NCI-H2029 (cell line): ENCODE results near the gene TMEM43.
A peak's percentile ranks its signal among the peaks of the same experiment; 100 is the strongest.

ENCODE experiments used
- DNase-seq: peaks from one replicate; lab custom pipeline; 2025; lab: John Stamatoyannopoulos, UW

TMEM43 gene

DNA sequence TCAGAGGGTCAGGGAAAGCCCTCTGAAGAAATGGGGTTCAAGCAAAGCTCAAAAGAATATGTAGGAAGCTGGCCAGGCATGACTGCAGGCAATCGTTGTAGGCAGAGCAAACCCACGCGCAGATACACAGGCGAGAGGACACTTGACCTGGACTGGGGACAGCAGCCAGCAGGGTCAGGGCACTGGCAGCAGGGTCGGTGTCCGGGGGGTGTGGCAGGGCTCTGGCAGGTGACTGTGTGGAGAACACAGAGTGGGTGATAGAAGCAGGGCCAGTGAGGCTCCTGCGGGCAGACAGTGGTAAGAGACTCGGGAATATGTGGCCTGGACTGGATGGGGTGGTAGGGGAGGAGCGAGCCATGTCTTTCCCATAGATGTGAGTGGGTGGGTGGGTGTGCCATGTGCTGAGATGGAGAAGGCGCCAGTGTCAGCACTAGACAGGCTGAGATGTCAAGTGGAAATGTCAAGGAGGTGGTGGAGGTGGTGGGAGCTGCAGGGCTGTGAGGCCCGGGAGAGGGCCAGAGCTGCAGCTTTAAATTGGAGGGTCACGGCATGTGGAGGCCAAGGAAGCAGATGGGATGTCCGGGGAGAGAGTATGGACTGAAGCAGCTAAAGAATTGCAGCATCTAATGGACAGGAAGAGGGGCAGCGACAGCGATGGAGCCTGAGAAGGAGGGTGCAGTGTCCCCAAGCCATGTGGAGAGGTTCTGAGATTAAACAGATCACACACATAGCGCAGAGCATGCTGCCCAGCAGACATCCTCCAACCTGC is 13.4 kb downstream of the TMEM43 start:
- DNase-seq: no peak

GRCh38 chr3:14138878-14139655 is 14.2 kb downstream of the TMEM43 start:
- DNase-seq: no peak

DNA sequence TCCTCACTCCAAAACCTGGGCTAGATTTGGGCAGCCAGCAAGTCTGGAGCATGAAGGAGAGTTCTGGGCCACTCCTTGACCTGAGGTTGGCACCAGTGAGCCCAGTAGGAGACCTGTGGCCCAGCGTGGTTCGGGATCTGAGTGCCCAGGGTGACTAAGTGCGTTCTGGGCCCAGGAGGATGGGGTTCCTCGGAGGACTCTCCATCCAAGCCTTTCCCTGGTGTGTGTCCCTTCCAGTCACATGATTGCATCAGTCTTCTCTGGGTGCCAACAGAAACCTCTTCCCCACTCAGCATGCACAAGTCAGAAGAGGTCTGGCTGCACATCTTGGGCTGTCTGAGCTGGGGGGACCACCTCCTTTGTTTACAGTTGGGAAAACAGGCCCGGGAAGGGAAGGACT is 14.9 kb downstream of the TMEM43 start:
- DNase-seq: no peak

- DNase-seq: no peak
These were observed 15.8 kb downstream of the TMEM43 start for GRCh38 chr3:14140668-14141067.

DNA sequence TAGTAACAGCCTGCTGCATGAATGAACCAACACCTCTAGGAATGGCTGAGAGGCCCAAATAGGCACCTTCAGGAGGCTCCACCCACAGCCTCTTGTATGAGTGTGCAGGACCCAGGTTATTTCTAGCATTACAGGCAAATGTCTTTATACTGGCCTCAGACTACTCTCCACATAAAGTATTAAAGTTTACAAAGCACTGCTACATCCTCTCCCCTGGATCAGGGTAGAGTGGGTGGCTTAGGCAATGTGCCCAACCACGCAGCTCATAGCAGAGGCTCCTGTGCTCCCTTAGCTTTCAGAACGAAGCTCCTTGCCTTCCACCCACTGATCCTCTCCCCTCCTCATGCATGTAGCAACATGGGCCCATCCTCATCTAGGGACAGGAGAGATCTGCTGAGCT is 16.3 kb downstream of the TMEM43 start:
- peak; percentile 57 for DNase-seq

DNA sequence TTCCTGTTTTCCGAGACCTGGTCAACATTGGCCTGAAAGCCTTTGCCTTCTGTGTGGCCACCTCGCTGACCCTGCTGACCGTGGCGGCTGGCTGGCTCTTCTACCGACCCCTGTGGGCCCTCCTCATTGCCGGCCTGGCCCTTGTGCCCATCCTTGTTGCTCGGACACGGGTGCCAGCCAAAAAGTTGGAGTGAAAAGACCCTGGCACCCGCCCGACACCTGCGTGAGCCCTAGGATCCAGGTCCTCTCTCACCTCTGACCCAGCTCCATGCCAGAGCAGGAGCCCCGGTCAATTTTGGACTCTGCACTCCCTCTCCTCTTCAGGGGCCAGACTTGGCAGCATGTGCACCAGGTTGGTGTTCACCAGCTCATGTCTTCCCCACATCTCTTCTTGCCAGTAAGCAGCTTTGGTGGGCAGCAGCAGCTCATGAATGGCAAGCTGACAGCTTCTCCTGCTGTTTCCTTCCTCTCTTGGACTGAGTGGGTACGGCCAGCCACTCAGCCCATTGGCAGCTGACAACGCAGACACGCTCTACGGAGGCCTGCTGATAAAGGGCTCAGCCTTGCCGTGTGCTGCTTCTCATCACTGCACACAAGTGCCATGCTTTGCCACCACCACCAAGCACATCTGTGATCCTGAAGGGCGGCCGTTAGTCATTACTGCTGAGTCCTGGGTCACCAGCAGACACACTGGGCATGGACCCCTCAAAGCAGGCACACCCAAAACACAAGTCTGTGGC is 16.9 kb downstream of the TMEM43 start:
- DNase-seq: no peak

GRCh38 chr3:14142567-14143270 is 17.9 kb downstream of the TMEM43 start:
- DNase-seq: no peak

- DNase-seq: peak; percentile 84
These were observed 18.7 kb downstream of the TMEM43 start for GRCh38 chr3:14143271-14144225.

- peak; percentile 99 for DNase-seq
These were observed 19.7 kb downstream of the TMEM43 start for GRCh38 chr3:14144423-14145075.

DNA sequence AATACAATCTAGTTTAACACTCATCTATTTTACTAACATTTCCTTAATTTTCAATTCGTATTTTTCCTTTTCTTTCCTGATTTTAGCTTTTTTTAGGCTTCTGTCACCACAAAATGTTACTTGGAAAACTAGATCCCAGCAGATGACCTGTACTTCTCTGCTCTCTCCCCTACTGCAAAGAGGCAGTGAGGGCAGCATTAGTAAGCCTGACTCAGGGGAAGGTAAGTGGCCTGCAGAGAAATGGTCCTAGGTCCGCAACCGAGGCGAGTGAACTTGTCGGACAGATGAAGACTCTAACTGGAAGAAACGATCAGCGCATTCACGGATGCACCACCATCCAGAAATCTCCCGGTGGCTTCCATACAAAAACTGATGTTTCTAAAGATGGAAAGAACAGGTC is 20.4 kb downstream of the TMEM43 start:
- no peak for DNase-seq

GRCh38 chr3:14145670-14146380 is 21.0 kb downstream of the TMEM43 start:
- no peak for DNase-seq

GRCh38 chr3:14146381-14147065 is 21.7 kb downstream of the TMEM43 start:
- DNase-seq: no peak

GRCh38 chr3:14147066-14147435 is 22.2 kb downstream of the TMEM43 start:
- DNase-seq: no peak

- DNase-seq: no peak
These were observed 22.8 kb downstream of the TMEM43 start for GRCh38 chr3:14147617-14148016.

DNA sequence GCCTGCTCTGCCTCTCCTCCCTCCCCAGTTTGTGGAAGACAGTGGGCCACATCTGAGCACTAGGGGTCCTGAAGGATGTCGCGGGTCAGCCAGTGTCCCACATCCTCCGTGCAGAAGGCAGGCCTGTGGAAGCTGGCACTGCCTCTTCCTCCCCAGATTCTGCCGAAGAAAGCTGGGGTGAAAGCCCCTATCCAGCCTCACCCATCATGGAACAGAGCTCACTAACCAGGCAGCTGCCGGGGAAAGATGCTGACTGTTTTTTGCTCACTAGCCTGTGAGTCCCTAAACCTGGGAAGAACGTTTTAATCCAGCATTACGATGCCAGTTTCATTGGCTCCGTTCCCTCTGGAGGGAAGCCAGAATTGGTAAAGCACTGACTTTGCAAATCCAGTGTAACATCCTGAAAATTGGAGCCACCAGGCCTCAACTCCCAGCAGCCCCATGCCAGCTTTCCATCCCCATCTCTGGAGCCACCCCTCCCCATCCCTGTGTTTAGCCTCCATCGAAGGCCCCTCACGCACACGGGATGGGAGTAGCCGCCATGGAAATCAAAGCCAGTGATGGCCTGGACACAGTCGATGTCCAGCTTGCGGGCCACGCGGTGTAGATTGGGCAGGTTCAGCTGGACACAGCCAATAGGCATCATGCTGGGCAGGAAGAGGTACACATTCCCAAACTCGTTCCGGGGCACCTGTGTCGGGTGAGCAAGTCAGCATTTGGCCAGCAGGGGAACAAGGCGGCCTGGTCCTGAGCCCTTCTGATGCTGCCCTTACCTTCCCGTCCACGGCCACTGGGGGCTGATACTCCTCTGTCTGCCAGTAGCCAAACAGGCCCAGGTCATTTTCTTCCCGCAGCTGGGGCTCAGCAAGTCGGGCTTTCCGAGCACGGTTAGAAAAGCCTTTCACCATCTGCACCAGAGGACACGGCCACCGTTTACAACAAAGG is 23.5 kb downstream of the TMEM43 start:
- peak; percentile 62 for DNase-seq

DNA sequence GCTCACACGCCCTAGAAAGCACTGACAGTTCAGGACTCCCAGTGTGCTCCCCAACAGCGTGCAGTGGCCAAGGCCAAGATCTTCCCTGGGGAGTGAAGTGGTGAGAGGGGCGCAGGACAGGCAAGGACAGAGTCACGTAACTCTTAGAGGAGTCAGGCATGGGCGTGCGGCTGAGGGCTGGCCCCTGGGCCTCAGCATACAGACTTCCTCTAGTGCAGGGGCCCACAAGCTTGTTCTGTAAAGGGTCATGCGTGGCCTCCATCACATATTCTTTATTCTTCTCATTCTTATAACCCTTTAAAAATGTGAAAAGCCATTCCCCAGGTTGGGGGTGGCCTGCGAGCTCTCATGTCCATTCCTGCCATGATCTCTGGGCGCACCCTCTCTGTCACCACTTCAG is 25.2 kb downstream of the TMEM43 start:
- no peak for DNase-seq

GRCh38 chr3:14150491-14151230 is 25.8 kb downstream of the TMEM43 start:
- DNase-seq: no peak
